Measurements from ENCODE around the gene CRYBG3.
A peak's percentile ranks its signal among the peaks of the same experiment; 100 is the strongest.

Gene CRYBG3

GRCh38 chr3:97820780-97821179 is 1.0 kb upstream of the CRYBG3 start:
- peak; percentile 3 for DNase-seq (ENCODE audit: low read depth)
- H3K4me3 ChIP-seq (ENCODE audit: low read depth, low read length), result peak overlapping the region; percentile 72

GRCh38 chr3:97821287-97821773 is 481 bp upstream of the CRYBG3 start:
- DNase-seq (ENCODE audit: low read depth), result no peak
- TF ChIP-seq MAX (IDR thresholded peaks at IDR 0.05; ENCODE audit: low read depth, low read length), result no peak
- no peak for TF ChIP-seq POLR2A (IDR thresholded peaks at IDR 0.05; ENCODE audit: extremely low read depth, insufficient read length)
- no peak for TF ChIP-seq MYC (IDR thresholded peaks at IDR 0.05; ENCODE audit: low read depth, low read length)
- TF ChIP-seq CTCF (IDR thresholded peaks at IDR 0.05; ENCODE audit: low read depth, low read length), result no peak
- peak overlapping the region; percentile 72 for H3K4me3 ChIP-seq (ENCODE audit: low read depth, low read length)

More at GRCh38 chr3:97820780-97821179, 1.0 kb upstream of the CRYBG3 start:
- no peak for TF ChIP-seq MAX (IDR thresholded peaks at IDR 0.05; ENCODE audit: low read depth, low read length)
- no peak for TF ChIP-seq POLR2A (IDR thresholded peaks at IDR 0.05; ENCODE audit: extremely low read depth, insufficient read length)
- TF ChIP-seq CTCF (IDR thresholded peaks at IDR 0.05; ENCODE audit: low read depth, low read length), result no peak
- TF ChIP-seq MYC (IDR thresholded peaks at IDR 0.05; ENCODE audit: low read depth, low read length), result no peak

GRCh38 chr3:97822359-97822775 is 556 bp downstream of the CRYBG3 start:
- peak overlapping the region; percentile 67 for H3K4me3 ChIP-seq (ENCODE audit: low read depth, low read length)
- DNase-seq (ENCODE audit: low read depth), result peak; percentile 45
- TF ChIP-seq MAX (IDR thresholded peaks at IDR 0.05; ENCODE audit: low read depth, low read length), result no peak
- TF ChIP-seq MYC (IDR thresholded peaks at IDR 0.05; ENCODE audit: low read depth, low read length), result no peak
- no peak for TF ChIP-seq POLR2A (IDR thresholded peaks at IDR 0.05; ENCODE audit: extremely low read depth, insufficient read length)
- no peak for TF ChIP-seq CTCF (IDR thresholded peaks at IDR 0.05; ENCODE audit: low read depth, low read length)

- peak; percentile 11 for DNase-seq (ENCODE audit: low read depth)
- TF ChIP-seq CTCF (IDR thresholded peaks at IDR 0.05; ENCODE audit: low read depth, low read length) (no peak), POLR2A (IDR thresholded peaks at IDR 0.05; ENCODE audit: extremely low read depth, insufficient read length) (no peak), MYC (IDR thresholded peaks at IDR 0.05; ENCODE audit: low read depth, low read length) (no peak), MAX (IDR thresholded peaks at IDR 0.05; ENCODE audit: low read depth, low read length) (no peak)
- peak overlapping the region; percentile 67 for H3K4me3 ChIP-seq (ENCODE audit: low read depth, low read length)
Observed at GRCh38 chr3:97823046-97824004, 1.5 kb downstream of the CRYBG3 start.

- no peak overlapping the region for H3K4me3 ChIP-seq (ENCODE audit: low read depth, low read length)
- TF ChIP-seq POLR2A (IDR thresholded peaks at IDR 0.05; ENCODE audit: extremely low read depth, insufficient read length) (no peak), MAX (IDR thresholded peaks at IDR 0.05; ENCODE audit: low read depth, low read length) (no peak), CTCF (IDR thresholded peaks at IDR 0.05; ENCODE audit: low read depth, low read length) (no peak), MYC (IDR thresholded peaks at IDR 0.05; ENCODE audit: low read depth, low read length) (no peak)
- DNase-seq (ENCODE audit: low read depth), result no peak
Observed at GRCh38 chr3:97825101-97825500, 3.3 kb downstream of the CRYBG3 start.
